Measurements from ENCODE around the gene GAK.
"Not testable (repeated sequence)": the region's sequence is repeated elsewhere in the genome, so short reads cannot be mapped to it uniquely, and the experiment has no call there.

Gene GAK

DNA sequence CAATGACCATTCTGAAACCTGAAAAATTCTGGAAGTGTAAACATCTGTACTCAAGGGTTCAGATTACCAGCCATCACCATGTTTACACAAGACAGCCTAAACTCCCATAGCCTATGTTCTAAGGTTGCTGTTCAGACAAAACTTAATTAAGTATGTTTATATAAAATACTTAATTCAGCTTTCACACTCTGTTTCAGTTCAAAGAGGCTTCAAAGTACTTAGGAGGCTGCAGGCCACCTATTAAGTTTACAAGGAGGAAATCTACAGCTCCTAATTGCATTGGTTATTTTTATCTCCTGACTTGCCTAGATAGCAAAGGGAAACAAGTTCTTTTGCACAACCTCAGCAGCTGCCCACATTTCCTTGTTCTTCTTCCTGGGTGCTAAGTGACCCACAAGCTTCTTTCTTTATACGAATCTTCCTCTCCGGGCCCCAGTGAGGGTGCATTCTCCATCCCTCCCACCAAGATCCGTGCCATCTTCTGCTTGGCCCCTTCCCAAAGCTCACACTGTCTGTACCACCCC is 2.0 kb downstream of the GAK start:
- TF ChIP-seq, protein P1, sequence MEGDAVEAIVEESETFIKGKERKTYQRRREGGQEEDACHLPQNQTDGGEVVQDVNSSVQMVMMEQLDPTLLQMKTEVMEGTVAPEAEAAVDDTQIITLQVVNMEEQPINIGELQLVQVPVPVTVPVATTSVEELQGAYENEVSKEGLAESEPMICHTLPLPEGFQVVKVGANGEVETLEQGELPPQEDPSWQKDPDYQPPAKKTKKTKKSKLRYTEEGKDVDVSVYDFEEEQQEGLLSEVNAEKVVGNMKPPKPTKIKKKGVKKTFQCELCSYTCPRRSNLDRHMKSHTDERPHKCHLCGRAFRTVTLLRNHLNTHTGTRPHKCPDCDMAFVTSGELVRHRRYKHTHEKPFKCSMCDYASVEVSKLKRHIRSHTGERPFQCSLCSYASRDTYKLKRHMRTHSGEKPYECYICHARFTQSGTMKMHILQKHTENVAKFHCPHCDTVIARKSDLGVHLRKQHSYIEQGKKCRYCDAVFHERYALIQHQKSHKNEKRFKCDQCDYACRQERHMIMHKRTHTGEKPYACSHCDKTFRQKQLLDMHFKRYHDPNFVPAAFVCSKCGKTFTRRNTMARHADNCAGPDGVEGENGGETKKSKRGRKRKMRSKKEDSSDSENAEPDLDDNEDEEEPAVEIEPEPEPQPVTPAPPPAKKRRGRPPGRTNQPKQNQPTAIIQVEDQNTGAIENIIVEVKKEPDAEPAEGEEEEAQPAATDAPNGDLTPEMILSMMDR (IDR thresholded peaks at IDR 0.05; ENCODE audit: insufficient read depth, low read depth, low read length, missing control alignments) = no peak
- peak overlapping the region; percentile 67 for H3K4me3 ChIP-seq (ENCODE audit: low read length)
- DNase-seq (ENCODE audit: low read depth) = peak; percentile 35

DNA sequence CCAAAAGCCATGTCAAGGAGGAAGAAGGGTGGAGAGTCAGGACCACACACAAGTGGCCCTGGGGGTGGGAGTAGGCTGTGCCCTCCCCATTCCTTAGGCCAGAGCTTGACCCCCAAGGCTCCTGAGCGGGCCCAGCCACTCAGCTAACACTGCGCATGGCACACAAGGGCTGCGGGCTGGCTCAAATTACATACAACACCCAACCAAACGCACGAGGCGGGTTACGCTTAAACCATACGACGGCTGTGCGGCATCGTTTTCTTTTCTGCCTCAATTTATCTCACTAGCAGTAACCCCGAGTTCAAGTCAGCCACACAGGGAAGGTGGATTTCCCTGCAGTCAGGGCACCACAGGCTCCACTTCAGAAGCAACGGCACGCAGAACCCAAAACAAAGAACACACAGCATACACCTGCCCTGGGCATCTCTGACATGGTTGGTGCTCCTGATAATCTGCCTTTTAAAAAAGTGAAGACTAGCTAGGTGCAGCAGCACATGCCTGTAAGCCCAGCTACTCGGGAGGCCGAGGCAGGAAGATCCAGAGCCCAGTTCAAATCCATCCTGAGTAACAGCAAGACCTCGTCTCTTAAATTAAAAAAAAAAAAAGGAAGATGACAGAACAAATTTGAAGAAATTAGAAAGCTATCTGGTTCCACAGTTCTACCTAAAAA is 2.9 kb downstream of the GAK start:
- DNase-seq (ENCODE audit: low read depth) = no peak
- TF ChIP-seq, protein P1 (IDR thresholded peaks at IDR 0.05; ENCODE audit: insufficient read depth, low read depth, low read length, missing control alignments) = no peak
- H3K4me3 ChIP-seq (ENCODE audit: low read length) = no peak overlapping the region

DNA sequence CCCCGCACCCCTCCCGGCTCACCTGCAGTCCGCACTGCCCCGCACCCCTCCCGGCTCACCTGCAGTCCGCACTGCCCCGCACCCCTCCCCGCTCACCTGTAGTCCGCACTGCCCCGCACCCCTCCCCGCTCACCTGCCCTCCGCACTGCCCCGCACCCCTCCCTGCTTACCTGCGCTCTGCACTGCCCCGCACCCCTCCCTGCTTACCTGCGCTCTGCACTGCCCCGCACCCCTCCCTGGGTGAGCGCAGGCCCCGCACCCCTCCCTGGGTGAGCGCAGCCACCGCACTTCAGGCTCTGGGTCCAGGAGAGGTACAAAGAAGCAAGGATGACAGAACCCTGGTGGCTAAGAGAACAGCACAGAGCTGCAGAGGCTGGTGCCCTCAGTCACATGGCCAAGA is 4.5 kb downstream of the GAK start:
- H3K4me3 ChIP-seq (ENCODE audit: low read length); DNase-seq (ENCODE audit: low read depth): not testable (repeated sequence)

DNA sequence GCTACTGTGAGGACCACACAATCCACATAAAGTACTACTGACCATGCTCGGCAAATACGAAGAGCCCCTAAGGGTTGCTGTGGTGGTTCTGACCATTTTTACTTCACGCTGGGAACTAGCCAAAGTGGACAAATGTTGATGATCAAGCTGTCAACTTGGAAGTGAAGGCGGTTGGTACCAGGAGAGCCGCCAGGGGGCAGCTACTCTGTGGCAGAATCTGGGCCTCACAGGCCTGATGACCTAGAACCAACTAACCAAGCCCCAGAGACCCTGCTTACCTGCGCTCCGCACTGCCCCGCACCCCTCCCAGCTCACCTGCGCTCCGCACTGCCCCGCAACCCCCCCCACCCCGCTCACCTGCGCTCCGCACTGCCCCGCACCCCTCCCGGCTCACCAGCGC is 5.6 kb downstream of the GAK start:
- peak; percentile 53 for DNase-seq (ENCODE audit: low read depth)
- no peak overlapping the region for H3K4me3 ChIP-seq (ENCODE audit: low read length)
- TF ChIP-seq, protein P1 (IDR thresholded peaks at IDR 0.05; ENCODE audit: insufficient read depth, low read depth, low read length, missing control alignments) = peak; percentile 66

DNA sequence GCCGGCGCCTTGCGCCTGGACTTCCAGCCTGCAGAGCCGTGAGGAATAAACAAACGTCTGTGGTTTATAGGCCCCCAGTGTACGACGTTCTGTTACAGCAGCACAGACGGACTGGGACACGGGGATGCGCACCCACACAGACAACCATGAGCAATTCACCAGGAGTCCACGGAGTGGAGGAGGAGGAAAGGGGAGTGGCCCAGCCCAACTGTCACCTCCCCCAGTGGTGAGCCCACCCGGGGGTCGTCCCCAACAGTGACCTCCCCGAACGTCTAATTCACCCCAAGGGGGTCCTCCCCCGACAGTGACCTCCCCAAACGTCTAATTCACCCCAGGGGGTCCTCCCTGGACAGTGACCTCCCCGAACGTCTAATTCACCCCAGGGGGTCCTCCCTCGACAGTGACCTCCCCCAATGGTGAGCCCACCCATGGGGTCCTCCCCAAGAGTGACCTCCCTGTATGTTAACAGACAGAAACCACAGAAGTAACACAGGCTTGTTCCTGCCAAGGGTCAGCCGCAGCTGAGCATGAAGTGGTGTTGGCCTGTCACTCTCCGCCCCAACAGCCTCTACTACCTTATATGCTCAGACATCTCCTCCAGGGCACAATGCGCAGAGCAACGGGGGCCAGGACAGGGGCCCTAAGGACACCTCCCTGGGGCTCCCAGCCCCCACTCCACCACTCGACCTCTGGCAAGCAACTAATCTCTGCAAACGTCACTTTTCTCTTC is 6.2 kb downstream of the GAK start:
- H3K4me3 ChIP-seq (ENCODE audit: low read length) = no peak overlapping the region
- no peak for DNase-seq (ENCODE audit: low read depth)
- TF ChIP-seq, protein P1 (IDR thresholded peaks at IDR 0.05; ENCODE audit: insufficient read depth, low read depth, low read length, missing control alignments) = no peak

DNA sequence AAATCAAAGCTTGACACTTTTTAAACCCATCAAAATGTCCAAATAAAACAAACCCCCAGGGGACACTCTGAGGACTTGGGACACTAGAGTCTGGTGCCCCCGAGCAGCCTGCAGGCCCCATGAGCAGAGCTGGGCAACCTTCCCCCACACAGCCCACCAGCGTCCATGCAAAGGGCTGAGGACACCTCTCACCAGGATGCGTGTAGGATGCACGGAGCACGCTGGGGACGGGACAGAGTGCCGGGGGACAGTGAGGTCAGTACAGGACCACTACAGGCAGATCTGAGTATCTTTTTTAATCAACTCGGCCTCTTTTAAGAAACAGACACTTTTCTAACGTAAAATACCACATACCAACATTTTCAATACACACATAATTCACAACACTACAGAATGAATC is 6.9 kb downstream of the GAK start:
- TF ChIP-seq, protein P1 (IDR thresholded peaks at IDR 0.05; ENCODE audit: insufficient read depth, low read depth, low read length, missing control alignments) = no peak

DNA sequence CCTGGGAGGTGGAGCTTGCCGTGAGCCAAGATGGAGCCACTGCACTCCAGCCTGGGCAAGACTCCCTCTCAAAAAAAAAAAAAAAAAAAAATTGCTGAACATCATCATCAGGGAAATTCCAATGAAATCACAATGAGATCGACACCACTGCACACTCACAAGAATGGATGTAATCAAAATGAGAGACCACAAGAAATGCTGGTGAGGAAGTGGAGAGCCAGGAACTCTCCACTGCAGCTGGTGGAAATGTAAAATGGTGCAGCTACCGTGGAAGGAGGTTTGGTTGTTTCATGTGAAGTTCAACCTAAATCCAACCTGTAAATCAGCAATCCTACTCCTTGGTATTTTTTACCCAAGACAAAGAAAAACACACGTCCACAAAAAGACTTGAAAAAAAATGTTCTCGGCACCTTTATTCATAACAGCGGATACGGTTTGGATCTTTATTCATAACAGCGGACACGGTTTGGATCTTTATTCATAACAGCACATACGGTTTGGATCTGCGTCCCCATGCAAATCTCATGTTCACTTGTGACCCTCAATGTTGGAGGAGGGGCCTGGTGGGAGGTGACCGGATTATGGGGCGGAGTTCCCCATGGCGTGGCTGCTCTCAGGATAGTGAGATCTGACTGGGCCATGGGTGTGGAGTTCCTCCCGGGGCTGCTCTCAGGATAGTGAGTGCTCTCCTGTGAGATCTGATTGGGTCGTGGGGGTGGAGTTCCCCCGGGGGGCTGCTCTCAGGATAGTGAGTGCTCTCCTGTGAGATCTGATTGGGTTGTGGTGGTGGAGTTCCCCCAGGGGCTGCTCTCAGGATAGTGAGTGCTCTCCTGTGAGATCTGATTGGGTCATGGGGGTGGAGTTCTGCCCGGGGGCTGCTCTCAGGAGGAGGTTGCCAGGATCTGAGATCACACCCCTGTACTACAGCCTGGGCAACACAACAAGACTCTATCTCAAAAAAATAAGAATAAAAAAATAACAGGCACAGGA is 7.7 kb downstream of the GAK start:
- H3K4me3 ChIP-seq (ENCODE audit: low read length) = no peak overlapping the region
- TF ChIP-seq, protein P1 (IDR thresholded peaks at IDR 0.05; ENCODE audit: insufficient read depth, low read depth, low read length, missing control alignments) = no peak
- DNase-seq (ENCODE audit: low read depth) = peak; percentile 43

More for the DNA sequence above, 6.9 kb downstream of the GAK start:
- H3K4me3 ChIP-seq (ENCODE audit: low read length) = no peak overlapping the region
- no peak for DNase-seq (ENCODE audit: low read depth)

Measured in epithelial cell of esophagus (primary cell).